Endothelial cell of umbilical vein (primary cell): Measurements from ENCODE around the gene VEGFA. TPM values are rescaled to one million over a fixed set of nuclear protein-coding genes. Genes with fewer than 3 reads are reported as not detected.

ENCODE experiments used
- BruUV-seq: library from RNA; stranded (reverse); fragments of 400-500 nt; replicated peaks from 2 replicates; lab custom pipeline; 2021; lab: Mats Ljungman, UMichigan
- CTCF ChIA-PET: fragments of 300-600, 350-600 bp; sonication (Branson Sonifier 250); formaldehyde crosslinking; loops from one replicate; lab custom pipeline; 2021; ENCODE audit warnings: antibody characterized with exemption, inconsistent platforms; lab: Charles Lee
- POLR2A ChIA-PET: fragments of 300-600, 350-600 bp; sonication (Branson Sonifier 250); formaldehyde crosslinking; loops from one replicate; lab custom pipeline; 2021; ENCODE audit warnings: antibody characterized with exemption, inconsistent platforms; lab: Charles Lee
- DNase-seq: peaks from one replicate; pipeline ENCODE4 v3.0.0-alpha.2; 2011; ENCODE audit warnings: low read depth, low spot score
- FAIRE-seq: peaks from 2 replicates; lab custom pipeline; 2011; peaks lifted over from hg19 to GRCh38; lab: Jason Lieb, UNC
- H2AFZ ChIP-seq: 2 replicates; pipeline ENCODE4 v1.6.0; 2012; ENCODE audit warnings: low read depth, low read length, control low read depth, inconsistent platforms
- H3K27ac ChIP-seq: 2 replicates; pipeline ENCODE4 v1.5.1; 2011; ENCODE audit warnings: low read depth, mild to moderate bottlenecking, control low read depth, low read length, moderate library complexity; ENCODE audit not compliant: insufficient read depth
- H3K27me3 ChIP-seq, 2 experiments: 2 replicates each; pipeline versions ENCODE4 v1.6.0 to v1.6.1; 2011; ENCODE audit warnings: low read length in 2 of 2, mixed read lengths in 1 of 2; ENCODE audit not compliant: control insufficient read depth in 2 of 2, insufficient read depth in 2 of 2
- H3K36me3 ChIP-seq, 2 experiments: 2 replicates in 1 of 2; 3 replicates in 1 of 2; pipeline ENCODE4 v1.5.1; 2011; ENCODE audit warnings: low read length in 2 of 2, mild to moderate bottlenecking in 1 of 2, moderate library complexity in 1 of 2; ENCODE audit not compliant: control insufficient read depth in 2 of 2, insufficient read depth in 2 of 2; ENCODE audit errors: extremely low read depth in 1 of 2
- H3K4me1 ChIP-seq: 3 replicates; pipeline ENCODE4 v1.5.1; 2011; ENCODE audit warnings: mild to moderate bottlenecking, low read length; ENCODE audit not compliant: control insufficient read depth, insufficient read depth; ENCODE audit errors: extremely low read depth
- H3K4me2 ChIP-seq: 2 replicates; pipeline ENCODE4 v1.6.1; 2011; ENCODE audit warnings: low read length, control low read depth, mixed read lengths; ENCODE audit not compliant: insufficient read depth
- H3K4me3 ChIP-seq, 3 experiments: fragments of 200-600 bp in 1 of 3; sonication (generic), shearing (Covaris generic) in 1 of 3; replicated peaks in 1 of 3; 2 replicates each; pipeline ENCODE4 v1.5.1; 2011 to 2016; ENCODE audit warnings: control low read depth in 3 of 3, low read length in 3 of 3, mild to moderate bottlenecking in 2 of 3, inconsistent platforms in 1 of 3, low read depth in 1 of 3, moderate library complexity in 1 of 3; ENCODE audit not compliant: insufficient read depth in 1 of 3
- H3K79me2 ChIP-seq: 2 replicates; pipeline ENCODE4 v1.6.0; 2012; ENCODE audit warnings: low read length, inconsistent platforms; ENCODE audit not compliant: control insufficient read depth, insufficient read depth
- H3K9ac ChIP-seq: replicated peaks from 2 replicates; pipeline ENCODE3; 2011; ENCODE audit warnings: low read length, control low read depth; ENCODE audit not compliant: insufficient read depth; ENCODE audit errors: extremely low read depth
- H3K9me1 ChIP-seq: replicated peaks from 3 replicates; pipeline ENCODE4 v1.6.0; 2011; ENCODE audit warnings: mild to moderate bottlenecking, low read length; ENCODE audit not compliant: control insufficient read depth, insufficient read depth; ENCODE audit errors: extremely low read depth
- H3K9me3 ChIP-seq: replicated peaks from 2 replicates; pipeline ENCODE4 v1.5.1; 2012; ENCODE audit warnings: low read length, inconsistent platforms; ENCODE audit not compliant: control insufficient read depth, insufficient read depth
- H4K20me1 ChIP-seq: replicated peaks from 2 replicates; pipeline ENCODE3; 2011; ENCODE audit warnings: mild to moderate bottlenecking, low read length; ENCODE audit not compliant: control insufficient read depth, insufficient read depth; ENCODE audit errors: extremely low read depth
- CTCF ChIP-seq, 2 donors: IDR thresholded peaks; 1 replicate in 1 of 2; 2 replicates in 1 of 2; pipeline ENCODE4 v1.5.1; 2011; ENCODE audit warnings: low read length in 2 of 2, mild to moderate bottlenecking in 2 of 2, moderate library complexity in 2 of 2, control low read depth in 1 of 2, inconsistent platforms in 1 of 2, low read depth in 1 of 2; ENCODE audit not compliant: insufficient read depth in 1 of 2; ENCODE audit errors: extremely low read depth in 1 of 2
- EZH2 ChIP-seq: IDR thresholded peaks from 2 replicates; pipeline ENCODE4 v1.6.1; 2012; ENCODE audit warnings: borderline replicate concordance, low read depth, mild to moderate bottlenecking, moderate library complexity, low read length, inconsistent platforms; ENCODE audit not compliant: severe bottlenecking
- FOS ChIP-seq: IDR thresholded peaks from 2 replicates; pipeline ENCODE4 v1.6.1; 2011; ENCODE audit warnings: mild to moderate bottlenecking, low read length, moderate library complexity, borderline replicate concordance; ENCODE audit not compliant: insufficient read depth
- GATA2 ChIP-seq: IDR thresholded peaks from 2 replicates; pipeline ENCODE4 v1.7.0; 2011; ENCODE audit warnings: low read depth, mild to moderate bottlenecking, moderate library complexity, mixed read lengths, low read length; ENCODE audit not compliant: insufficient read length, insufficient read depth
- JUN ChIP-seq: IDR thresholded peaks from 2 replicates; pipeline ENCODE4 v1.6.1; 2011; ENCODE audit warnings: borderline replicate concordance, low read depth; ENCODE audit not compliant: insufficient read length, insufficient read depth
- MAX ChIP-seq: IDR thresholded peaks from 2 replicates; pipeline ENCODE4 v1.6.1; 2011; ENCODE audit not compliant: insufficient read depth, insufficient read length
- MYC ChIP-seq: IDR thresholded peaks from one replicate; pipeline ENCODE4 v1.6.1; 2011; ENCODE audit warnings: mild to moderate bottlenecking, low read depth, low read length
- POLR2A ChIP-seq: IDR thresholded peaks from 2 replicates; pipeline ENCODE4 v1.6.1; 2012; ENCODE audit warnings: low read depth, mild to moderate bottlenecking, control low read depth, low read length
- POLR2AphosphoS5 ChIP-seq: IDR thresholded peaks from 2 replicates; pipeline ENCODE4 v1.6.1; 2012; ENCODE audit warnings: low read depth, mild to moderate bottlenecking, control low read depth, low read length, moderate library complexity; ENCODE audit not compliant: insufficient read depth
- dilution Hi-C: fragments of 300-500 bp; cut with MboI; formaldehyde crosslinking; loops from one replicate; pipeline ENCODE4 v1.15.0; 2019; ENCODE audit warnings: low sequenced_read_pairs; ENCODE audit not compliant: extremely low pct_ligation_motif_present
- intact Hi-C: fragments of 100-400 bp; cut with micrococcal nuclease; formaldehyde crosslinking; loops from one replicate; pipeline ENCODE4 v1.10.0; 2022
- polyA plus RNA-seq, 4 experiments: library from polyadenylated mRNA; depleted of rRNA in 3 of 4; stranded (reverse) in 3 of 4; unstranded in 1 of 4; fragments of >200 nt; gene quantifications; 2 replicates each; pipeline versions ENCODE4 v1.2.1 to v1.2.3, GENCODE V29; 2011 to 2012; ENCODE audit warnings: missing spikeins in 1 of 4
- total RNA-seq: library from RNA; stranded (reverse); gene quantifications from 2 replicates; pipeline ENCODE4 v1.2.3, GENCODE V29; 2021

VEGFA gene
- total and polyA plus RNA-seq, 2 donors (not counting 3 experiments of a cell fraction or from before 2014, with no cell fraction given), result 18.1 to 19.9 TPM

GRCh38 chr6:43766964-43767461 lies 3.0 kb upstream of the VEGFA start:
- ChIA-PET CTCF (interaction anchor here (4.5 to 4.6 kb wide), 3 partner anchors 101 to 312 kb away, joined by 81 to 245 read pairs (median 91); no protein-coding TSS in a partner anchor), POLR2A (no interaction called here)
- no peak for FAIRE-seq
- no peak overlapping the region for H3K4me3 ChIP-seq
- H3K79me2 ChIP-seq, result peaks cover 4% of the 10 kb centered on the region
- peaks cover 2% of the 10 kb centered on the region in 2 experiments for H3K27me3 ChIP-seq
- H3K9ac ChIP-seq, result no peak overlapping the region
- dilution Hi-C loops (no loop called here), intact Hi-C loops (no loop called here)
- no peak overlapping the region for H3K27ac ChIP-seq
- H3K9me1 ChIP-seq, result no peaks in the 10 kb centered on the region
- peaks cover 1% of the 10 kb centered on the region for H3K4me1 ChIP-seq
- no peak for DNase-seq
- no peaks in the 10 kb centered on the region for H3K9me3 ChIP-seq
- H3K36me3 ChIP-seq, result no peaks in the 10 kb centered on the region
- H3K4me2 ChIP-seq, result no peak overlapping the region
- TF ChIP-seq POLR2A (no peak), GATA2 (no peak), EZH2 (no peak), CTCF (IDR thresholded peaks at IDR 0.05; ENCODE audit: extremely low read depth in 1 of 2, insufficient read depth in 1 of 2, low read depth in 1 of 2, low read length in 2 of 2) (no peak), FOS (no peak), MYC (no peak), MAX (no peak), POLR2AphosphoS5 (no peak), JUN (no peak)
- H2AFZ ChIP-seq, result no peak overlapping the region
- no peaks in the 10 kb centered on the region for H4K20me1 ChIP-seq
- no TSS peak for BruUV-seq
